ENCODE measurements around the gene OR52A1. TPM values are rescaled to one million over a fixed set of nuclear protein-coding genes. Genes with fewer than 3 reads are reported as not detected.

Gene OR52A1
- total and polyA plus RNA-seq, 2 donors (not counting 3 experiments of a cell fraction or from before 2014, with no cell fraction given), result not detected

GRCh38 chr11:5103066-5103465, 51.5 kb downstream of the OR52A1 start:
- Histone ChIP-seq H3K4me3 (replicated peaks in 1 of 3; ENCODE audit: insufficient read depth in 1 of 3, low read depth in 1 of 3, low read length in 3 of 3) (no peak overlapping the region), H3K36me3 (ENCODE audit: control insufficient read depth in 2 of 2, extremely low read depth in 1 of 2, insufficient read depth in 2 of 2, low read length in 2 of 2) (no peaks in the 10 kb centered on the region), H3K79me2 (ENCODE audit: control insufficient read depth, insufficient read depth, low read length) (no peaks in the 10 kb centered on the region), H3K4me1 (ENCODE audit: control insufficient read depth, extremely low read depth, insufficient read depth, low read length) (no peaks in the 10 kb centered on the region), H2AFZ (ENCODE audit: low read depth, low read length) (no peak overlapping the region), H4K20me1 (replicated peaks; ENCODE audit: control insufficient read depth, extremely low read depth, insufficient read depth, low read length) (no peaks in the 10 kb centered on the region), H3K9me1 (replicated peaks; ENCODE audit: control insufficient read depth, extremely low read depth, insufficient read depth, low read length) (no peaks in the 10 kb centered on the region), H3K27me3 (ENCODE audit: control insufficient read depth in 2 of 2, insufficient read depth in 2 of 2, low read length in 2 of 2) (no peaks in the 10 kb centered on the region), H3K9ac (replicated peaks; ENCODE audit: extremely low read depth, insufficient read depth, low read length) (no peak overlapping the region), H3K27ac (ENCODE audit: insufficient read depth, low read depth, low read length) (no peak overlapping the region), H3K9me3 (replicated peaks; ENCODE audit: control insufficient read depth, insufficient read depth, low read length) (no peaks in the 10 kb centered on the region), H3K4me2 (ENCODE audit: insufficient read depth, low read length) (no peak overlapping the region)
- no TSS peak for BruUV-seq (replicated peaks)
- ChIA-PET POLR2A (no interaction called here), CTCF (no interaction called here)
- FAIRE-seq, result no peak
- DNase-seq (ENCODE audit: low read depth, low spot score), result no peak
- dilution Hi-C loops (cut with MboI; ENCODE audit: extremely low pct_ligation_motif_present, low sequenced_read_pairs), result no loop called here
- intact Hi-C loops (cut with micrococcal nuclease), result no loop called here
- TF ChIP-seq CTCF (IDR thresholded peaks at IDR 0.05; ENCODE audit: extremely low read depth in 1 of 2, insufficient read depth in 1 of 2, low read depth in 1 of 2, low read length in 2 of 2) (no peak), POLR2AphosphoS5 (IDR thresholded peaks at IDR 0.05; ENCODE audit: insufficient read depth, low read depth, low read length) (no peak), POLR2A (IDR thresholded peaks at IDR 0.05; ENCODE audit: low read depth, low read length) (no peak), JUN (IDR thresholded peaks at IDR 0.05; ENCODE audit: borderline replicate concordance, insufficient read depth, insufficient read length, low read depth) (no peak), EZH2 (IDR thresholded peaks at IDR 0.05; ENCODE audit: borderline replicate concordance, low read depth, low read length, severe bottlenecking) (no peak), GATA2 (IDR thresholded peaks at IDR 0.05; ENCODE audit: insufficient read depth, insufficient read length, low read depth, low read length) (no peak), MAX (IDR thresholded peaks at IDR 0.05; ENCODE audit: insufficient read depth, insufficient read length) (no peak), FOS (IDR thresholded peaks at IDR 0.05; ENCODE audit: borderline replicate concordance, insufficient read depth, low read length) (no peak), MYC (IDR thresholded peaks at IDR 0.05; ENCODE audit: low read depth, low read length) (no peak)

All from endothelial cell of umbilical vein (primary cell).